ENCODE measurements around the gene MMP7.

DNA sequence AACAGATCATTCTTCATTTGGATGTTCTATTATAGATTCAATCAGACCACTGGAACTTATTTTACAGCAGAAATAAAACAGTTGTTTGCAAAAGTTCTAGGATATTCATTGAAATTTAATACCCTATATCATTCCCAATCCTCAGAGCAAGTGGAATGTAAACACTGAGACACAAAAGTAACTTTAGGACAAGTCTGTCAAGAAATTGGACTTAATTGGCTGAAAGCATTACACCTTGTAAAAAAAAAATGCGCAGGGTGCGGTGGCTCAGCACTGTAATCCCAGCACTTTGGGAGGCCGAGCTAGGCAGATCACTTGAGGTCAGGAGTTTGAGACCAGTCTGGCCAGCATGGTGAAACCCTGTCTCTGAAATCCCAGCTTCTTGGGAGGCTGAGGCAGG lies 48.1 kb downstream of the MMP7 start:
- TF ChIP-seq, protein P1, sequence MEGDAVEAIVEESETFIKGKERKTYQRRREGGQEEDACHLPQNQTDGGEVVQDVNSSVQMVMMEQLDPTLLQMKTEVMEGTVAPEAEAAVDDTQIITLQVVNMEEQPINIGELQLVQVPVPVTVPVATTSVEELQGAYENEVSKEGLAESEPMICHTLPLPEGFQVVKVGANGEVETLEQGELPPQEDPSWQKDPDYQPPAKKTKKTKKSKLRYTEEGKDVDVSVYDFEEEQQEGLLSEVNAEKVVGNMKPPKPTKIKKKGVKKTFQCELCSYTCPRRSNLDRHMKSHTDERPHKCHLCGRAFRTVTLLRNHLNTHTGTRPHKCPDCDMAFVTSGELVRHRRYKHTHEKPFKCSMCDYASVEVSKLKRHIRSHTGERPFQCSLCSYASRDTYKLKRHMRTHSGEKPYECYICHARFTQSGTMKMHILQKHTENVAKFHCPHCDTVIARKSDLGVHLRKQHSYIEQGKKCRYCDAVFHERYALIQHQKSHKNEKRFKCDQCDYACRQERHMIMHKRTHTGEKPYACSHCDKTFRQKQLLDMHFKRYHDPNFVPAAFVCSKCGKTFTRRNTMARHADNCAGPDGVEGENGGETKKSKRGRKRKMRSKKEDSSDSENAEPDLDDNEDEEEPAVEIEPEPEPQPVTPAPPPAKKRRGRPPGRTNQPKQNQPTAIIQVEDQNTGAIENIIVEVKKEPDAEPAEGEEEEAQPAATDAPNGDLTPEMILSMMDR (IDR thresholded peaks at IDR 0.05), result no peak
- TF ChIP-seq POLR2A (IDR thresholded peaks at IDR 0.05), result no peak
